Measurements from ENCODE around the gene KNOP1.

GRCh38 chr16:19744670-19745069 is 26.6 kb upstream of the KNOP1 start:
- TF ChIP-seq CTCF (IDR thresholded peaks at IDR 0.05; ENCODE audit: low read depth, low read length, poor library complexity, severe bottlenecking), result no peak
- TF ChIP-seq EZH2phosphoT487 (IDR thresholded peaks at IDR 0.05; ENCODE audit: borderline replicate concordance, low read length), result no peak

Data from DOHH2 (cell line).